ENCODE measurements around the gene PLA2G6. TPM values are rescaled to one million over a fixed set of nuclear protein-coding genes. Genes with fewer than 3 reads are reported as not detected.
A peak's percentile ranks its signal among the peaks of the same experiment; 100 is the strongest.

The PLA2G6 gene
- total RNA-seq, 6 experiments from 2014 or later = 8.1 to 32.9 (median 19.8) TPM

- Histone ChIP-seq H3K4me1 (peaks cover 0 to 7% (median 0%) of the 10 kb centered on the region in 4 donors), H3K27me3 (no peaks in the 10 kb centered on the region), H3K36me3 (no peaks in the 10 kb centered on the region), H3K27ac (no peak overlapping the region), H3K9me3 (no peaks in the 10 kb centered on the region), H3K4me3 (no peak overlapping the region)
- peak in 1 of 4 donors; percentile 34 for ATAC-seq
- intact Hi-C loops (cut with DNase I) = no loop called here
- peak in 2 of 3 donors; percentile 30 to 32 for DNase-seq
- WGBS (ENCODE audit: insufficient coverage, low coverage, low lambda C conversion rate, missing lambda C conversion rate) = 94% methylated on average over 9 of the region's 16 CpGs
- TF ChIP-seq POLR2A (IDR thresholded peaks at IDR 0.05) (no peak), CTCF (IDR thresholded peaks at IDR 0.05) (no peak)
Observed at GRCh38 chr22:38141217-38141973, 40.2 kb downstream of the PLA2G6 start.

- no peak for ATAC-seq
- 95% methylated on average over 10 of the region's 11 CpGs for WGBS (ENCODE audit: insufficient coverage, low coverage, low lambda C conversion rate, missing lambda C conversion rate)
- Histone ChIP-seq H3K36me3 (no peaks in the 10 kb centered on the region), H3K4me1 (peaks cover 0 to 4% (median 0%) of the 10 kb centered on the region in 4 donors), H3K27me3 (no peaks in the 10 kb centered on the region), H3K9me3 (no peaks in the 10 kb centered on the region), H3K27ac (no peak overlapping the region), H3K4me3 (no peak overlapping the region)
- intact Hi-C loops (cut with DNase I) = no loop called here
- TF ChIP-seq CTCF (IDR thresholded peaks at IDR 0.05) (no peak), POLR2A (IDR thresholded peaks at IDR 0.05) (no peak)
- DNase-seq = peak in 2 of 3 donors; percentile 23 to 37
Observed at GRCh38 chr22:38139901-38140300, 41.7 kb downstream of the PLA2G6 start.

GRCh38 chr22:38138961-38139360 lies 42.7 kb downstream of the PLA2G6 start:
- DNase-seq (peak in 2 of 3 donors; percentile 25 to 42), ATAC-seq (no peak)
- Histone ChIP-seq H3K9me3 (no peaks in the 10 kb centered on the region), H3K36me3 (no peaks in the 10 kb centered on the region), H3K4me3 (no peak overlapping the region), H3K4me1 (peaks cover 0 to 4% (median 0%) of the 10 kb centered on the region in 4 donors), H3K27ac (no peak overlapping the region), H3K27me3 (no peaks in the 10 kb centered on the region)
- intact Hi-C loops (cut with DNase I) = no loop called here
- WGBS (ENCODE audit: insufficient coverage, low coverage, low lambda C conversion rate, missing lambda C conversion rate) = 60% methylated on average over 2 of the region's 5 CpGs
- TF ChIP-seq CTCF (IDR thresholded peaks at IDR 0.05) (no peak), POLR2A (IDR thresholded peaks at IDR 0.05) (no peak)

- WGBS (ENCODE audit: insufficient coverage, low coverage, low lambda C conversion rate, missing lambda C conversion rate) = 90% methylated on average over 3 of the region's 9 CpGs
- intact Hi-C loops (cut with DNase I) = no loop called here
Observed at GRCh38 chr22:38137876-38138687, 43.5 kb downstream of the PLA2G6 start.

More at GRCh38 chr22:38137876-38138687, 43.5 kb downstream of the PLA2G6 start:
- Histone ChIP-seq H3K4me1 (peaks cover 0 to 4% (median 0%) of the 10 kb centered on the region in 4 donors), H3K9me3 (no peaks in the 10 kb centered on the region), H3K27ac (no peak overlapping the region), H3K36me3 (no peaks in the 10 kb centered on the region), H3K4me3 (no peak overlapping the region), H3K27me3 (no peaks in the 10 kb centered on the region)
- ATAC-seq (peak in 1 of 4 donors; percentile 18), DNase-seq (peak in 2 of 3 donors; percentile 21 to 42)
- TF ChIP-seq POLR2A (IDR thresholded peaks at IDR 0.05) (no peak), CTCF (IDR thresholded peaks at IDR 0.05) (no peak)
